Peyer's patch (tissue), 4 donors: ENCODE data around the gene MRPL53.

Experiments
- CTCF ChIP-seq, 6 experiments: fragments of 450-650 bp in 4 of 6; fragments of 200-600 bp in 2 of 6; sonication (generic) in 1 of 6; IDR thresholded peaks; one replicate each; pipeline ENCODE4 v1.5.1; 2017 to 2019; ENCODE audit warnings: antibody characterized with exemption in 6 of 6, mild to moderate bottlenecking in 3 of 6, moderate library complexity in 1 of 6
- POLR2A ChIP-seq, 2 donors: fragments of 450-650 bp; IDR thresholded peaks; one replicate each; pipeline ENCODE4 v1.5.1; 2017; ENCODE audit warnings: antibody characterized with exemption in 2 of 2, mild to moderate bottlenecking in 2 of 2, moderate library complexity in 2 of 2

DNA sequence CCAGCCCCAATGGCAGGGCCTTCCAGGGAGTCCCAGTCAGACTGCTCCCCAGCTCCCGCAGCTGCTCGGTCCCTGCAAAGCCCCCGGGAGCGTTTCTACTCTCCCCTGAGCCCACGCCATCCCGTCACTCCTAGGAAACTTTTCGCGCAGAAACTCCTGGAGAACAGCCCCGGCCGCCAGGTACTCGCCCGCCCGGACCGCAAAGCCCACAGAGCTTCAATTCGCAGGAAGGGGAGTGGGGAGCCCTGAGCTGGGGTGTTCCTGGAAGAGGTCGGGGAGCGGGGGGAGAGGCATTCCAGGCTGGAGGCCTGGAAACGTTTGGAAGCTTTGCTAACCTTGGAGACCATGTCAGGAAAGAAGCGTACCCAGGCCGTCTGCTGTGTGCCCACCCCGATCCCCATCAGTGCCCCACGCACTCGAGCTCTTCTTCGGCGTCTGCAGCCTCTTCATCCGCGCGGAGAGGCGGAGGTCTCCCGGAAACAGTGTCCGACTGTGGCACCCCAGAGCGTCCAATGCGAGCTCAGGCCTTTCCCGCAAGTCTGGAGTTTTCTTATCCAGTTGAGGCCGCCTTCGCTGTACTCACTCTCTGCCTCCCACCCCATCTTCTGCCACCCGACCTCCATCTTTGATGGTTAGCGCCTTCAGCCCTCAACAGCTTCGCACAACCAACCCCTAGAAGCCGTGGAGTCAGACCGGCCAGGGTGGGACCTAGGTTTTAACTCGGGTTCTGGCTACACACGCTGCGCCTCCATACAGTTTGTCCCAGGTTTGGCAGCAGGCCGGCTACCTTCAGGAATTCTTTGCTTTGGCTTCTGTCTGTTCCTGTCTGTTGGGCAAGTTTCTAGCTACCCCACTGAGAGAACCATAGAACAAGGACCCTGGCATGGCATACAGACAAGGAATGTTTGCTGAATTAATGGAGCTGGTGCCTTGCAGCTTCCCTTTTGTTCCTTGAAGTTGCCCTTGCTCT is 31.3 kb upstream of the MRPL53 start:
- TF ChIP-seq CTCF (IDR thresholded peaks at IDR 0.05): no peak
- no peak for TF ChIP-seq POLR2A (IDR thresholded peaks at IDR 0.05)
